Upper lobe of left lung (tissue), 4 donors: ENCODE measurements around the gene CACNA2D2.

Experiments
- EP300 ChIP-seq, 4 donors: sonication (generic); formaldehyde crosslinking; IDR thresholded peaks; one replicate each; pipeline ENCODE4 v1.5.1; 2017; ENCODE audit warnings: antibody characterized with exemption in 4 of 4, control low read depth in 2 of 4
- POLR2A ChIP-seq, 4 donors: fragments of 450-650 bp; IDR thresholded peaks; one replicate each; pipeline ENCODE4 v1.5.1; 2016 to 2017; ENCODE audit warnings: antibody characterized with exemption in 4 of 4, mild to moderate bottlenecking in 2 of 4
- POLR2AphosphoS5 ChIP-seq, 2 donors: sonication (generic); formaldehyde crosslinking; IDR thresholded peaks; one replicate each; pipeline ENCODE4 v1.5.1; 2017; ENCODE audit warnings: antibody characterized with exemption in 2 of 2
- TF ChIP-seq, protein P1 (sequence below), 6 experiments: fragments of 450-650 bp in 4 of 6; fragments of 200-600 bp in 2 of 6; sonication (generic) in 2 of 6; IDR thresholded peaks; one replicate each; pipeline ENCODE4 v1.5.1; 2016 to 2019; ENCODE audit warnings: antibody characterized with exemption in 6 of 6

DNA sequence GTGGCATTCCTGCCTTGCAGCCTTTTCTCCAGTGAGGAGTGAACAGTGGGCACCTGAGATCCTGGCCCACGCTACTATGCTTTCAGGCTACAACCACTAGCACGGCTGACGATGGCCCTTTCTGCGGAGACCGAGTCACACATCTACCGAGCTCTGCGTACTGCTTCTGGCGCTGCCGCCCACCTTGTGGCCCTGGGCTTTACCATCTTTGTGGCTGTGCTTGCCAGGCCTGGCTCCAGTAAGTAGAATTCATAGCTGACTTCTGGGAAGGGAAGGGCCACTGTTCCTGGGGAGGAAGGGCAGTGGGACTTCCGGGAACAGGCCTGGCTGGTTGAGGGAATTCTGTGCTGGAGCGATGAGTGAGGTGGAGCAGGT is 152.1 kb downstream of the CACNA2D2 start:
- TF ChIP-seq POLR2A (IDR thresholded peaks at IDR 0.05) (no peak), EP300 (IDR thresholded peaks at IDR 0.05) (no peak), POLR2AphosphoS5 (IDR thresholded peaks at IDR 0.05) (no peak)
- TF ChIP-seq, protein P1, sequence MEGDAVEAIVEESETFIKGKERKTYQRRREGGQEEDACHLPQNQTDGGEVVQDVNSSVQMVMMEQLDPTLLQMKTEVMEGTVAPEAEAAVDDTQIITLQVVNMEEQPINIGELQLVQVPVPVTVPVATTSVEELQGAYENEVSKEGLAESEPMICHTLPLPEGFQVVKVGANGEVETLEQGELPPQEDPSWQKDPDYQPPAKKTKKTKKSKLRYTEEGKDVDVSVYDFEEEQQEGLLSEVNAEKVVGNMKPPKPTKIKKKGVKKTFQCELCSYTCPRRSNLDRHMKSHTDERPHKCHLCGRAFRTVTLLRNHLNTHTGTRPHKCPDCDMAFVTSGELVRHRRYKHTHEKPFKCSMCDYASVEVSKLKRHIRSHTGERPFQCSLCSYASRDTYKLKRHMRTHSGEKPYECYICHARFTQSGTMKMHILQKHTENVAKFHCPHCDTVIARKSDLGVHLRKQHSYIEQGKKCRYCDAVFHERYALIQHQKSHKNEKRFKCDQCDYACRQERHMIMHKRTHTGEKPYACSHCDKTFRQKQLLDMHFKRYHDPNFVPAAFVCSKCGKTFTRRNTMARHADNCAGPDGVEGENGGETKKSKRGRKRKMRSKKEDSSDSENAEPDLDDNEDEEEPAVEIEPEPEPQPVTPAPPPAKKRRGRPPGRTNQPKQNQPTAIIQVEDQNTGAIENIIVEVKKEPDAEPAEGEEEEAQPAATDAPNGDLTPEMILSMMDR (IDR thresholded peaks at IDR 0.05): peak in 1 of 6 experiments; percentile 5
